Calu3 (cell line): ENCODE data around the gene COMMD9. TPM values are rescaled to one million over a fixed set of nuclear protein-coding genes. Genes with fewer than 3 reads are reported as not detected.

ENCODE experiments used
- BruUV-seq: library from RNA; stranded (reverse); fragments of 400-500 nt; replicated peaks from 2 replicates; lab custom pipeline; 2021; lab: Mats Ljungman, UMichigan
- CTCF ChIA-PET: fragments of 300-600 bp; sonication (Branson Sonifier 250); formaldehyde crosslinking; loops from one replicate; lab custom pipeline; 2022; ENCODE audit warnings: antibody characterized with exemption; lab: Charles Lee
- DNase-seq: peaks from one replicate; pipeline ENCODE4 v3.0.0; 2022
- H3K27ac Mint-ChIP-seq: one replicate; pipeline ENCODE4 v1.8.0; 2022; ENCODE audit warnings: mixed read lengths; ENCODE audit not compliant: unreplicated experiment
- H3K27me3 Mint-ChIP-seq: one replicate; pipeline ENCODE4 v1.8.0; 2022; ENCODE audit warnings: mixed read lengths; ENCODE audit not compliant: unreplicated experiment
- H3K36me3 Mint-ChIP-seq: one replicate; pipeline ENCODE4 v1.8.0; 2022; ENCODE audit warnings: mild to moderate bottlenecking, moderate library complexity, mixed read lengths; ENCODE audit not compliant: insufficient read depth, unreplicated experiment
- H3K4me1 Mint-ChIP-seq: one replicate; pipeline ENCODE4 v1.8.0; 2022; ENCODE audit warnings: mild to moderate bottlenecking, low read depth, mixed read lengths; ENCODE audit not compliant: unreplicated experiment
- H3K4me3 Mint-ChIP-seq: one replicate; pipeline ENCODE4 v1.8.0; 2022; ENCODE audit warnings: mild to moderate bottlenecking, low read depth, moderate library complexity, mixed read lengths; ENCODE audit not compliant: unreplicated experiment
- H3K9me3 Mint-ChIP-seq: one replicate; pipeline ENCODE4 v1.8.0; 2022; ENCODE audit warnings: low read depth, mixed read lengths; ENCODE audit not compliant: unreplicated experiment
- CTCF ChIP-seq: fragments of 200-600 bp; IDR thresholded peaks from one replicate; pipeline ENCODE4 v1.8.0; 2022; ENCODE audit warnings: antibody characterized with exemption; ENCODE audit not compliant: unreplicated experiment
- intact Hi-C: fragments of 100-400 bp; cut with micrococcal nuclease; formaldehyde crosslinking; loops from one replicate; pipeline ENCODE4 v1.10.0; 2022; ENCODE audit not compliant: unreplicated experiment
- total RNA-seq: library from RNA; stranded (reverse); gene quantifications from 2 replicates; pipeline ENCODE4 v1.2.3, GENCODE V29; 2022

Gene COMMD9
- total RNA-seq, 1 experiment from 2014 or later = 44.1 TPM

GRCh38 chr11:36273110-36273509, 16.1 kb downstream of the COMMD9 start:
- BruUV-seq = no TSS peak
- TF ChIP-seq CTCF = no peak
- DNase-seq = no peak
- H3K27ac Mint-ChIP-seq = no peak overlapping the region
- no peaks in the 10 kb centered on the region for H3K4me1 Mint-ChIP-seq
- CTCF ChIA-PET = no interaction called here
- H3K9me3 Mint-ChIP-seq = no peaks in the 10 kb centered on the region
- no peaks in the 10 kb centered on the region for H3K27me3 Mint-ChIP-seq
- intact Hi-C loops = no loop called here
- no peak overlapping the region for H3K4me3 Mint-ChIP-seq
- H3K36me3 Mint-ChIP-seq = no peaks in the 10 kb centered on the region

GRCh38 chr11:36271794-36272407, 17.3 kb downstream of the COMMD9 start:
- intact Hi-C loops = no loop called here
- H3K27ac Mint-ChIP-seq = no peak overlapping the region
- BruUV-seq = no TSS peak

GRCh38 chr11:36270701-36271100, 18.5 kb downstream of the COMMD9 start:
- intact Hi-C loops = no loop called here
- CTCF ChIA-PET = no interaction called here

More at GRCh38 chr11:36271794-36272407, 17.3 kb downstream of the COMMD9 start:
- TF ChIP-seq CTCF = no peak
- no peaks in the 10 kb centered on the region for H3K36me3 Mint-ChIP-seq
- CTCF ChIA-PET = no interaction called here
- no peak overlapping the region for H3K4me3 Mint-ChIP-seq
- no peaks in the 10 kb centered on the region for H3K4me1 Mint-ChIP-seq
- DNase-seq = no peak
- H3K27me3 Mint-ChIP-seq = peaks cover 10% of the 10 kb centered on the region
- H3K9me3 Mint-ChIP-seq = no peaks in the 10 kb centered on the region

GRCh38 chr11:36268337-36268985, 20.8 kb downstream of the COMMD9 start:
- CTCF ChIA-PET = no interaction called here
- no peak for TF ChIP-seq CTCF
- no peaks in the 10 kb centered on the region for H3K4me1 Mint-ChIP-seq
- no peaks in the 10 kb centered on the region for H3K36me3 Mint-ChIP-seq
- H3K9me3 Mint-ChIP-seq = no peaks in the 10 kb centered on the region
- BruUV-seq = no TSS peak
- no peak for DNase-seq
- intact Hi-C loops = no loop called here
- no peak overlapping the region for H3K4me3 Mint-ChIP-seq
- H3K27me3 Mint-ChIP-seq = peaks cover 28% of the 10 kb centered on the region
- no peak overlapping the region for H3K27ac Mint-ChIP-seq

More at GRCh38 chr11:36270701-36271100, 18.5 kb downstream of the COMMD9 start:
- no peaks in the 10 kb centered on the region for H3K4me1 Mint-ChIP-seq
- H3K27ac Mint-ChIP-seq = no peak overlapping the region
- no peak overlapping the region for H3K4me3 Mint-ChIP-seq
- H3K36me3 Mint-ChIP-seq = no peaks in the 10 kb centered on the region
- H3K27me3 Mint-ChIP-seq = peaks cover 15% of the 10 kb centered on the region
- no peak for TF ChIP-seq CTCF
- no peak for DNase-seq
- no peaks in the 10 kb centered on the region for H3K9me3 Mint-ChIP-seq
- no TSS peak for BruUV-seq
